ENCODE data around the gene CBLL1. TPM values are rescaled to one million over a fixed set of nuclear protein-coding genes. Genes with fewer than 3 reads are reported as not detected.

CBLL1 gene
- total and polyA plus RNA-seq, 7 donors = 10.1 to 32.6 (median 23.2) TPM

DNA sequence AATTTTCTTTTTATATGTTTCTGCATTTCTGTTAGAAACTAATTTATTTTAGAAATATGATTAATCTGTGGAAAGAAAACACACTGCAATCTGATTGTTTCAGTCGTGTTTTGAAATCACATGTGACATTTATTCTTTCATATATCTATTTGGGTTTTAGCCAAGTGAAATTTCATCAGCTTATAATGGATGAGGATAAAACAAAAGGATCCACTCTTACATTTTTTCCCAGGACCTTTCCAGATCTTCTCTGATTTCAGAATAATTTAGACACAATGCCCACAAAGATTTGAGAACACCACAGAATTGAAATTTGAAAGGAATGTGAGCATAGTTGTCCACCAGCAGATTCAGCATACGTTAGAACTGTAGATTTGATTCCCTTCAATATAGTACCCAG, 29.1 kb downstream of the CBLL1 start:
- no peak for ATAC-seq
- DNase-seq = no peak
- no peak overlapping the region for H3K27ac ChIP-seq
- no peaks in the 10 kb centered on the region for H3K4me1 ChIP-seq
- no peaks in the 10 kb centered on the region for H3K27me3 ChIP-seq (ENCODE audit: insufficient read depth in 3 of 3, low read length in 2 of 3)
- 35 to 61% (median 49%) methylated on average over 2 of the region's 2 CpGs for WGBS, 3 donors
- H3K4me3 ChIP-seq = no peak overlapping the region
- intact Hi-C loops (cut with DNase I) = no loop called here
- H3K9me3 ChIP-seq = no peaks in the 10 kb centered on the region
- H3K36me3 ChIP-seq (ENCODE audit: insufficient read depth in 1 of 2, low read depth in 1 of 2) = no peaks in the 10 kb centered on the region
- TF ChIP-seq, protein P1, sequence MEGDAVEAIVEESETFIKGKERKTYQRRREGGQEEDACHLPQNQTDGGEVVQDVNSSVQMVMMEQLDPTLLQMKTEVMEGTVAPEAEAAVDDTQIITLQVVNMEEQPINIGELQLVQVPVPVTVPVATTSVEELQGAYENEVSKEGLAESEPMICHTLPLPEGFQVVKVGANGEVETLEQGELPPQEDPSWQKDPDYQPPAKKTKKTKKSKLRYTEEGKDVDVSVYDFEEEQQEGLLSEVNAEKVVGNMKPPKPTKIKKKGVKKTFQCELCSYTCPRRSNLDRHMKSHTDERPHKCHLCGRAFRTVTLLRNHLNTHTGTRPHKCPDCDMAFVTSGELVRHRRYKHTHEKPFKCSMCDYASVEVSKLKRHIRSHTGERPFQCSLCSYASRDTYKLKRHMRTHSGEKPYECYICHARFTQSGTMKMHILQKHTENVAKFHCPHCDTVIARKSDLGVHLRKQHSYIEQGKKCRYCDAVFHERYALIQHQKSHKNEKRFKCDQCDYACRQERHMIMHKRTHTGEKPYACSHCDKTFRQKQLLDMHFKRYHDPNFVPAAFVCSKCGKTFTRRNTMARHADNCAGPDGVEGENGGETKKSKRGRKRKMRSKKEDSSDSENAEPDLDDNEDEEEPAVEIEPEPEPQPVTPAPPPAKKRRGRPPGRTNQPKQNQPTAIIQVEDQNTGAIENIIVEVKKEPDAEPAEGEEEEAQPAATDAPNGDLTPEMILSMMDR (IDR thresholded peaks at IDR 0.05) = no peak

DNA sequence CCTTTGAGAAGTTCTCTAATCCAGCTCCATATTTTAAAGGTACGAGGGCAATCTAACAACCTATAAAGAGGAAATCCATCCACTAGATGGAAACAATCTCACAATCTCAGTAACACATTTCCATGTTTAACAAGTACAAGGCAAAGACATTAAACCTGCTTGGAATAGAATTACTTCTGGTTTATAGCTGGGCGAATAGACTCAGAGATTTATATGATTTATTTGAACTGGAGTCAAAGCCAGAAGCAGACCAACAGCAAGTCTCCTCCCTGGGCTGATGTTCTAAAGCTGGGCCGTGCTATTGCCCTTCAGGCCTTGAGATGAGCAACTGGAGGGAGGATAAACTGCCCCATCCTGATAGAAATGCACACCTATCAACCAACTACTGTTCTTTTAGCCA, 33.8 kb downstream of the CBLL1 start:
- no peak for DNase-seq
- TF ChIP-seq, protein P1 (IDR thresholded peaks at IDR 0.05) = no peak
- H3K4me3 ChIP-seq = no peak overlapping the region
- ATAC-seq = no peak
- intact Hi-C loops (cut with DNase I) = no loop called here
- no peaks in the 10 kb centered on the region for H3K27me3 ChIP-seq (ENCODE audit: insufficient read depth in 3 of 3, low read length in 2 of 3)
- WGBS, 3 donors = 71 to 89% (median 87%) methylated on average over 3 of the region's 3 CpGs
- H3K4me1 ChIP-seq = no peaks in the 10 kb centered on the region
- no peaks in the 10 kb centered on the region for H3K36me3 ChIP-seq (ENCODE audit: insufficient read depth in 1 of 2, low read depth in 1 of 2)
- no peak overlapping the region for H3K27ac ChIP-seq
- H3K9me3 ChIP-seq = no peaks in the 10 kb centered on the region

DNA sequence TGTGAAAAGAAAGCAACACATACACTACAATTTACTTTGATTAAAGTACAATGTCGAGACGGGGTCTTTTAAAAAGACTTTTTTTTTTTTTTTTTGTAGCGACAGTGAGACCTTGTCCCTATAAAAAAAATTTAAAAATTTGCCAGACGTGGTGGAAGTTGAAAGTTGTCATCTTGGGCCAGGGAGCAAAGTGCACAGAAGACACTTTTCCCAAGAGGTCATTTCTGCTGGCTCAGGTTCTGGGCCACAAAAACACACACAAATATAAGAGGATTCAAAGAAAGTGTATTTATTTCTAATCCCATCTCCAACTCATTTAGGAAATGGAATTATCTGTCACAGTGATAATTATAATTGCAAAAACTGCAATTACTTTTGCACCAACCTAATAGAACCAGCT, 34.3 kb downstream of the CBLL1 start:
- WGBS, 3 donors = 85 to 88% (median 87%) methylated on average over 4 of the region's 4 CpGs
- Histone ChIP-seq H3K4me3 (no peak overlapping the region), H3K4me1 (no peaks in the 10 kb centered on the region), H3K9me3 (no peaks in the 10 kb centered on the region), H3K36me3 (ENCODE audit: insufficient read depth in 1 of 2, low read depth in 1 of 2) (no peaks in the 10 kb centered on the region), H3K27ac (no peak overlapping the region), H3K27me3 (ENCODE audit: insufficient read depth in 3 of 3, low read length in 2 of 3) (no peaks in the 10 kb centered on the region)
- TF ChIP-seq, protein P1 (IDR thresholded peaks at IDR 0.05) = no peak
- DNase-seq (no peak), ATAC-seq (no peak)
- intact Hi-C loops (cut with DNase I) = no loop called here

DNA sequence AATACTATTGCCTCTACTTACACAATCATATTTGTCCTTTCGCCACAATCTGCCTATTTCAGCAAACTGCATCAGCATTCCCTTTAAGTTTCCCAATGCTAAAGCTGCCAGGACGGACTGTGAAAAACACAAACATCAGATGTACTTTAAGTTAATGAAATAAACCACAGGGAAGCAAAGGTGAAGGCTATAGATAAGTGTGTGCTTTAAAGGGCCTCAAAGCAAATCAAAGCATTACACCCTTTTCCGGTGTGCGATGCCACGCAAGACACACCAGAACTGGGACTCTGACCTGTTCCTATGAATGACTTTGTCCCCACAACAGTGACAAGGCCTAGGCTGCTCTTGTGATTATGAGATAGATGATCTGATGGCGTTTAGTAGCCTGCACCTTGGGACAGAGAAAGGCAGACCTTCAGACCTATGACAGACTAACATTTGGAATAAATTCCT, 35.7 kb downstream of the CBLL1 start:
- H3K27me3 ChIP-seq (ENCODE audit: insufficient read depth in 3 of 3, low read length in 2 of 3) = no peaks in the 10 kb centered on the region
- TF ChIP-seq, protein P1 (IDR thresholded peaks at IDR 0.05) = no peak
- no peak overlapping the region for H3K27ac ChIP-seq
- WGBS, 3 donors = 84 to 95% (median 87%) methylated on average over 6 of the region's 6 CpGs
- intact Hi-C loops (cut with DNase I) = no loop called here
- no peaks in the 10 kb centered on the region for H3K36me3 ChIP-seq (ENCODE audit: insufficient read depth in 1 of 2, low read depth in 1 of 2)
- no peaks in the 10 kb centered on the region for H3K4me1 ChIP-seq
- H3K4me3 ChIP-seq = no peak overlapping the region
- no peak for ATAC-seq
- no peaks in the 10 kb centered on the region for H3K9me3 ChIP-seq
- no peak for DNase-seq

DNA sequence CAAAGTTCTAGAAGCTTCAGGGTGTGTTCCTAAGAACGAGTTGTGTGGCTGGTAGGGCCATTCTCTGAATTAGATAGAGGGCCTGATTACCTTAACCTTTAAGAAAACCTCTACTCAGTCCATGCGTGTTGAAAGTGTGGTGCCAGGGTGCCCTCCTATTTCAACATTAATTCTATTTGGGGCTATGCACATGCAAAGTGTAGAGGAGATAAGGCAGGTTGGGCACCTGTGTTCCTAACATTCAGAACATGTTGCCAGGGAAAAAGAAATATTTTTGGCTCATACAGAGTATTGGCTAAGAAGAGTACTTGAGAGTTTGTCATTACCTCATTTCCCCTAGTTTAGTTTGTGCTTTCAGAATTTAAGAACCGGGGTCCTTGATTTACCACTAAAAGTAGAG, 38.4 kb downstream of the CBLL1 start:
- TF ChIP-seq, protein P1 (IDR thresholded peaks at IDR 0.05) = no peak
- Histone ChIP-seq H3K27me3 (ENCODE audit: insufficient read depth in 3 of 3, low read length in 2 of 3) (no peaks in the 10 kb centered on the region), H3K4me3 (no peak overlapping the region), H3K4me1 (no peaks in the 10 kb centered on the region), H3K36me3 (ENCODE audit: insufficient read depth in 1 of 2, low read depth in 1 of 2) (no peaks in the 10 kb centered on the region), H3K27ac (no peak overlapping the region), H3K9me3 (no peaks in the 10 kb centered on the region)
- intact Hi-C loops (cut with DNase I) = no loop called here
- WGBS, 3 donors = 66 to 80% (median 69%) methylated on average over 3 of the region's 3 CpGs
- ATAC-seq = no peak
- DNase-seq = no peak
